PC-3 (cell line): ENCODE results near the gene KCNH1.

ENCODE experiments used
- CTCF ChIP-seq: fragments of 300-600 bp; sonication (generic); conservative IDR thresholded peaks from 2 replicates; pipeline ENCODE4 v1.5.1; 2017; ENCODE audit warnings: antibody characterized with exemption, low read depth, mild to moderate bottlenecking, low read length
- EZH2phosphoT487 ChIP-seq: fragments of 300-600 bp; sonication (generic); IDR thresholded peaks from 2 replicates; pipeline ENCODE4 v1.6.1; 2018; ENCODE audit warnings: mild to moderate bottlenecking, antibody characterized with exemption, low read length, borderline replicate concordance

GRCh38 chr1:210715072-210715471 lies 418.9 kb downstream of the KCNH1 start:
- no peak for TF ChIP-seq EZH2phosphoT487
- no peak for TF ChIP-seq CTCF
